HepG2 (cell line): ENCODE data around the gene MEGF6. TPM values are rescaled to one million over a fixed set of nuclear protein-coding genes. Genes with fewer than 3 reads are reported as not detected.

Source experiments
- CBX5 ChIP-seq: sonication (generic); formaldehyde crosslinking; IDR thresholded peaks from 2 replicates; pipeline ENCODE4 v1.4.0; 2020; ENCODE audit warnings: missing genetic modification reagents, borderline replicate concordance
- CREB1 ChIP-seq, 2 experiments: fragments of 450-650 bp in 1 of 2; IDR thresholded peaks; 2 replicates each; pipeline ENCODE4 v1.6.1; 2016 to 2017; ENCODE audit warnings: control low read depth in 1 of 2, mild to moderate bottlenecking in 1 of 2, missing compliant biosample characterization in 1 of 2, missing genetic modification characterization in 1 of 2
- FOSL2 ChIP-seq: sonication (generic); formaldehyde crosslinking; IDR thresholded peaks from 2 replicates; pipeline ENCODE4 v1.4.0; 2020; ENCODE audit warnings: missing genetic modification reagents
- FOXK1 ChIP-seq: sonication (generic); formaldehyde crosslinking; IDR thresholded peaks from 2 replicates; pipeline ENCODE4 v1.4.0; 2020; ENCODE audit warnings: low read depth, missing genetic modification reagents, borderline replicate concordance
- HMG20B ChIP-seq: conservative IDR thresholded peaks from 2 replicates; pipeline ENCODE4 v1.6.1; 2016; ENCODE audit warnings: missing genetic modification reagents, missing compliant biosample characterization
- HNF4A ChIP-seq: sonication (generic); formaldehyde crosslinking; IDR thresholded peaks from 2 replicates; pipeline ENCODE4 v1.4.0; 2020; ENCODE audit warnings: missing genetic modification reagents
- NBN ChIP-seq: fragments of 450-650 bp; conservative IDR thresholded peaks from 2 replicates; pipeline ENCODE4 v1.6.1; 2017
- NFE2 ChIP-seq: sonication (generic); formaldehyde crosslinking; IDR thresholded peaks from 2 replicates; pipeline ENCODE4 v1.4.0; 2020; ENCODE audit warnings: missing genetic modification reagents
- PHF20 ChIP-seq: sonication (generic); formaldehyde crosslinking; IDR thresholded peaks from 2 replicates; pipeline ENCODE4 v1.5.0; 2020; ENCODE audit warnings: mild to moderate bottlenecking, missing genetic modification reagents
- PLRG1 ChIP-seq: fragments of 450-650 bp; conservative IDR thresholded peaks from 2 replicates; pipeline ENCODE4 v1.6.1; 2016
- POLR2G ChIP-seq: fragments of 200-400 bp; formaldehyde crosslinking; IDR thresholded peaks from 2 replicates; pipeline ENCODE4 v1.6.1; 2018; ENCODE audit warnings: mild to moderate bottlenecking, low read depth, low read length, moderate library complexity
- RAD21 ChIP-seq: fragments of 450-650 bp; formaldehyde crosslinking; IDR thresholded peaks from 2 replicates; pipeline ENCODE4 v1.5.0; 2020; ENCODE audit warnings: mild to moderate bottlenecking
- RBM39 ChIP-seq: fragments of 200-400 bp; formaldehyde crosslinking; IDR thresholded peaks from one replicate; pipeline ENCODE4 v1.6.1; 2018; ENCODE audit warnings: antibody characterized with exemption, mild to moderate bottlenecking, low read depth, low read length; ENCODE audit not compliant: poor library complexity, severe bottlenecking
- RXRA ChIP-seq: sonication (generic); formaldehyde crosslinking; IDR thresholded peaks from 2 replicates; pipeline ENCODE4 v1.5.1; 2020; ENCODE audit warnings: missing genetic modification reagents
- SKI ChIP-seq: fragments of 450-650 bp; IDR thresholded peaks from one replicate; pipeline ENCODE4 v1.6.1; 2018; ENCODE audit warnings: mild to moderate bottlenecking; ENCODE audit not compliant: partially characterized antibody
- UBTF ChIP-seq: sonication (generic); formaldehyde crosslinking; IDR thresholded peaks from 2 replicates; pipeline ENCODE4 v1.4.0; 2020; ENCODE audit warnings: mild to moderate bottlenecking, missing genetic modification reagents
- ZBTB26 ChIP-seq: IDR thresholded peaks from 2 replicates; pipeline ENCODE4 v1.6.1; 2016; ENCODE audit warnings: missing compliant biosample characterization, missing genetic modification reagents, borderline replicate concordance
- ZBTB42 ChIP-seq: sonication (generic); formaldehyde crosslinking; IDR thresholded peaks from 2 replicates; pipeline ENCODE4 v1.5.0; 2020; ENCODE audit warnings: mild to moderate bottlenecking, missing genetic modification reagents
- ZC3H13 ChIP-seq: sonication (generic); formaldehyde crosslinking; IDR thresholded peaks from 2 replicates; pipeline ENCODE4 v1.8.1; 2023; ENCODE audit warnings: mild to moderate bottlenecking, missing genetic modification reagents, moderate library complexity
- ZMYM2 ChIP-seq: sonication (generic); formaldehyde crosslinking; IDR thresholded peaks from 2 replicates; pipeline ENCODE4 v1.8.0; 2022; ENCODE audit warnings: mild to moderate bottlenecking, missing genetic modification reagents
- ZNF574 ChIP-seq: sonication (generic); formaldehyde crosslinking; IDR thresholded peaks from 2 replicates; pipeline ENCODE4 v1.4.0; 2020; ENCODE audit warnings: missing genetic modification reagents
- ZNF644 ChIP-seq: IDR thresholded peaks from 2 replicates; pipeline ENCODE4 v1.6.1; 2016; ENCODE audit warnings: low read depth
- ZNF790 ChIP-seq: sonication (generic); formaldehyde crosslinking; IDR thresholded peaks from 2 replicates; pipeline ENCODE4 v1.8.0; 2022; ENCODE audit warnings: missing genetic modification reagents, mild to moderate bottlenecking, borderline replicate concordance
- polyA plus RNA-seq, 8 experiments: library from polyadenylated mRNA; depleted of rRNA in 3 of 8; stranded (reverse) in 7 of 8; unstranded in 1 of 8; fragments of >200 nt; fragmentation: Illumina TruSeq in 4 of 8; extraction: Trizol in 4 of 8; gene quantifications; 2 replicates each; pipeline versions ENCODE4 v1.2.1 to v1.2.3, GENCODE V29; 2011 to 2016; ENCODE audit warnings: low read depth in 4 of 8, missing spikeins in 1 of 8, mixed read lengths in 1 of 8; ENCODE audit not compliant: insufficient read depth in 1 of 8
- total RNA-seq, 5 experiments: library from RNA; depleted of rRNA; stranded (reverse); fragments of >200 nt; fragmentation: Illumina TruSeq; extraction: Trizol; gene quantifications; 2 replicates each; pipeline ENCODE4 v1.2.3, GENCODE V29; 2016; ENCODE audit warnings: low read depth in 1 of 5

The MEGF6 gene
- total and polyA plus RNA-seq, 2 of the 13 experiments (the other 11 are each of a cell fraction or from before 2014, with no cell fraction given): 1.9 TPM

GRCh38 chr1:3457910-3458883 is 153.1 kb downstream of the MEGF6 start (continued):
- TF ChIP-seq UBTF (CRISPR knock-in tag): no peak
- TF ChIP-seq ZNF790: no peak
- TF ChIP-seq ZBTB26: 0 out of 2 replicates have a peak, but pooled peaks have one; percentile 56
- no peak for TF ChIP-seq PLRG1
- TF ChIP-seq HMG20B: no peak
- TF ChIP-seq NFE2: no peak
- no peak for TF ChIP-seq FOXK1 (CRISPR knock-in tag)
- TF ChIP-seq SKI: no peak
- no peak for TF ChIP-seq CBX5 (CRISPR knock-in tag)
- peak; percentile 4; the same call in 1 of the 2 replicates for TF ChIP-seq FOSL2 (CRISPR knock-in tag)
- TF ChIP-seq ZMYM2 (CRISPR knock-in tag): no peak; the same call in 1 of the 2 replicates
- TF ChIP-seq POLR2G: peak; percentile 46
- no peak for TF ChIP-seq ZBTB42 (CRISPR knock-in tag)
- no peak for TF ChIP-seq RBM39
- no peak for TF ChIP-seq ZNF644 (CRISPR knock-in tag)
- TF ChIP-seq RXRA (CRISPR knock-in tag): 0 out of 2 replicates have a peak, but pooled peaks have one; percentile 43
- TF ChIP-seq RAD21: no peak
- TF ChIP-seq CREB1 (IDR thresholded peaks at IDR 0.05): no peak
- no peak for TF ChIP-seq CREB1 (CRISPR knock-in tag; IDR thresholded peaks at IDR 0.05)
- peak; percentile 28; the same call in 1 of the 2 replicates for TF ChIP-seq PHF20 (CRISPR knock-in tag)
- peak; percentile 84 for TF ChIP-seq ZC3H13 (CRISPR knock-in tag)
- no peak for TF ChIP-seq NBN
- TF ChIP-seq ZNF574 (CRISPR knock-in tag): no peak; the same call in 1 of the 2 replicates
- no peak for TF ChIP-seq HNF4A (CRISPR knock-in tag)
